Muscle of arm (tissue), 14 donors: Measurements from ENCODE around the gene USP7. TPM values are rescaled to one million over a fixed set of nuclear protein-coding genes. Genes with fewer than 3 reads are reported as not detected.
"Not testable (repeated sequence)": the region's sequence is repeated elsewhere in the genome, so short reads cannot be mapped to it uniquely, and the experiment has no call there.

Source experiments
- DNase-seq: peaks from one replicate; pipeline ENCODE4 v3.0.0-alpha.2; 2013
- long read RNA-seq, 11 donors: transcript quantifications; one replicate each; lab custom pipeline, GENCODE V29; 2026
- polyA plus RNA-seq, 12 donors: library from polyadenylated mRNA; unstranded; fragments of 120-200 nt; gene quantifications; one replicate each; pipeline ENCODE4 v1.2.1, GENCODE V29; 2013; ENCODE audit not compliant: insufficient read length in 12 of 12

Gene USP7
- 100 to 1,000 TPM in 2 of 12 donors, 10 to 100 TPM in 10; 53.8 to 107 (median 76.1) TPM for polyA plus RNA-seq
- long read RNA-seq, donor 1, full-length matches to known transcripts: 4 of 75 reads
- long read RNA-seq, donor 1, partial matches to known transcripts: 71 of 75 reads
- long read RNA-seq, donor 1, other reads (novel, unspliced or antisense): 0 of 75 reads
- long read RNA-seq, donor 2, full-length matches to known transcripts: 2 of 2 reads
- long read RNA-seq, donor 2, partial matches to known transcripts: 0 of 2 reads
- long read RNA-seq, donor 2, other reads (novel, unspliced or antisense): 0 of 2 reads
- long read RNA-seq, donor 3: 0 reads
- long read RNA-seq, donor 4: 0 reads
- long read RNA-seq, donor 5, full-length matches to known transcripts: 3 of 3 reads
- long read RNA-seq, donor 5, partial matches to known transcripts: 0 of 3 reads
- long read RNA-seq, donor 5, other reads (novel, unspliced or antisense): 0 of 3 reads
- long read RNA-seq, donor 6: 0 reads
- long read RNA-seq, donor 7, partial matches to known transcripts: 0 of 1 reads
- long read RNA-seq, donor 7, other reads (novel, unspliced or antisense): 0 of 1 reads
- long read RNA-seq, donor 8, full-length matches to known transcripts: 9 of 9 reads
- long read RNA-seq, donor 8, partial matches to known transcripts: 0 of 9 reads
- long read RNA-seq, donor 8, other reads (novel, unspliced or antisense): 0 of 9 reads
- long read RNA-seq, donor 9: 0 reads
- long read RNA-seq, donor 10, full-length matches to known transcripts: 1 of 6 reads
- long read RNA-seq, donor 10, partial matches to known transcripts: 5 of 6 reads
- long read RNA-seq, donor 10, other reads (novel, unspliced or antisense): 0 of 6 reads
- long read RNA-seq, donor 11: 0 reads

- peak; percentile 93 for DNase-seq
Measured at GRCh38 chr16:8963821-8964441, at the start of gene USP7. Gene USP7 (minus strand): TSS chr16:8963906. CDS start chr16:8963285, 621 bp downstream.

GRCh38 chr16:9013508-9013864, 49.8 kb upstream of the USP7 start:
- DNase-seq: no peak

GRCh38 chr16:9012848-9013507, 49.3 kb upstream of the USP7 start:
- DNase-seq: no peak

GRCh38 chr16:9012330-9012729, 48.6 kb upstream of the USP7 start:
- DNase-seq: no peak

GRCh38 chr16:9008601-9009260, 45.0 kb upstream of the USP7 start:
- DNase-seq: peak; percentile 52

- no peak for DNase-seq
Measured at GRCh38 chr16:9007177-9007794, 43.6 kb upstream of the USP7 start.

- DNase-seq: no peak
Measured at GRCh38 chr16:9004183-9004582, 40.5 kb upstream of the USP7 start.

GRCh38 chr16:9003763-9004162, 40.1 kb upstream of the USP7 start:
- no peak for DNase-seq

GRCh38 chr16:9003322-9003721, 39.6 kb upstream of the USP7 start:
- DNase-seq: no peak

GRCh38 chr16:9002042-9002441, 38.3 kb upstream of the USP7 start:
- DNase-seq: no peak

- DNase-seq: no peak
Measured at GRCh38 chr16:9000664-9001063, 37.0 kb upstream of the USP7 start.

- no peak for DNase-seq
Measured at GRCh38 chr16:8999800-9000199, 36.1 kb upstream of the USP7 start.

- no peak for DNase-seq
Measured at GRCh38 chr16:8998108-8998507, 34.4 kb upstream of the USP7 start.

- DNase-seq: no peak
Measured at GRCh38 chr16:8996891-8997290, 33.2 kb upstream of the USP7 start.

GRCh38 chr16:8990445-8990844, 26.7 kb upstream of the USP7 start:
- DNase-seq: no peak

GRCh38 chr16:8989099-8989878, 25.6 kb upstream of the USP7 start:
- no peak for DNase-seq

GRCh38 chr16:8986818-8987191, 23.1 kb upstream of the USP7 start:
- no peak for DNase-seq

- no peak for DNase-seq
Measured at GRCh38 chr16:8986111-8986510, 22.4 kb upstream of the USP7 start.

- DNase-seq: no peak
Measured at GRCh38 chr16:8982816-8983215, 19.1 kb upstream of the USP7 start.

GRCh38 chr16:8981901-8982300, 18.2 kb upstream of the USP7 start:
- DNase-seq: not testable (repeated sequence)
